Fibroblast of lung (primary cell): Measurements from ENCODE around the gene CAMK1D.

Experiments
- EZH2 ChIP-seq: IDR thresholded peaks from 2 replicates; pipeline ENCODE4 v1.5.1; 2012; ENCODE audit warnings: low read length, control low read depth, mild to moderate bottlenecking; ENCODE audit errors: missing control alignments
- TF ChIP-seq, protein P1 (sequence below), 2 donors: IDR thresholded peaks in 1 of 2; conservative IDR thresholded peaks in 1 of 2; 1 replicate in 1 of 2; 2 replicates in 1 of 2; pipeline ENCODE4 v1.5.1; 2011 to 2012; ENCODE audit warnings: low read length in 2 of 2, control low read depth in 1 of 2, inconsistent platforms in 1 of 2, low read depth in 1 of 2, mild to moderate bottlenecking in 1 of 2

DNA sequence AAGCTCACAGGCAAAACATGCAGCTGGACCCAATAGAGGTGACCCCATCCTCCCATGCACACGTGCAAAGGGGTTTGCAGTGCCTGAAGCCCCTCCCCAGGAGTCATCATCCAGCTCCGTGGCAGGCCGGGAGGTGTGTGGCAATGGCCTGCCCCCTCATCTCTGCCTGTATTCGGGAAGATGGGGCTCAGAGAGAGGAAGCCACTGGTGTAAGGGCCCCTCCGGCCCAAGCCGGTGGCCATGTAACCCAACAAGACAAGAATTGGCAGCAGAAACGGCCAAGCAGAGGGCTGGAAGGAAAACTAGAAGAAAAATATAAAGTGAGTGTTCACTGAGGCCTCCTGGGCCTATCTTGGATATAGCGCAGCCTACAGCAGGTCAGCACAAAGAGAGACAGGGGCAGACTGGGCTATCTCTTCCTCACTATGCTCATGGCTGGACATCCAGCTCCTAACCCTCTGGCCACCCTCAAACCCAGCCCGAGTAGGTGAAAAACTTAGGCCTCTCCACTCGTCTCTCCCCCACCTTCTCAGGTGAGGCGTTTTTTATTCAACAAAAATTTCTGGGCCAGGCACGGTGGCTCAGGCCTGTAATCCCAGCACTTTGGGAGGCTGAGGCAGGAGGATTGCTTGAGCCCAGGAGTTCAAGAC is 494.1 kb downstream of the CAMK1D start:
- TF ChIP-seq, protein P1, sequence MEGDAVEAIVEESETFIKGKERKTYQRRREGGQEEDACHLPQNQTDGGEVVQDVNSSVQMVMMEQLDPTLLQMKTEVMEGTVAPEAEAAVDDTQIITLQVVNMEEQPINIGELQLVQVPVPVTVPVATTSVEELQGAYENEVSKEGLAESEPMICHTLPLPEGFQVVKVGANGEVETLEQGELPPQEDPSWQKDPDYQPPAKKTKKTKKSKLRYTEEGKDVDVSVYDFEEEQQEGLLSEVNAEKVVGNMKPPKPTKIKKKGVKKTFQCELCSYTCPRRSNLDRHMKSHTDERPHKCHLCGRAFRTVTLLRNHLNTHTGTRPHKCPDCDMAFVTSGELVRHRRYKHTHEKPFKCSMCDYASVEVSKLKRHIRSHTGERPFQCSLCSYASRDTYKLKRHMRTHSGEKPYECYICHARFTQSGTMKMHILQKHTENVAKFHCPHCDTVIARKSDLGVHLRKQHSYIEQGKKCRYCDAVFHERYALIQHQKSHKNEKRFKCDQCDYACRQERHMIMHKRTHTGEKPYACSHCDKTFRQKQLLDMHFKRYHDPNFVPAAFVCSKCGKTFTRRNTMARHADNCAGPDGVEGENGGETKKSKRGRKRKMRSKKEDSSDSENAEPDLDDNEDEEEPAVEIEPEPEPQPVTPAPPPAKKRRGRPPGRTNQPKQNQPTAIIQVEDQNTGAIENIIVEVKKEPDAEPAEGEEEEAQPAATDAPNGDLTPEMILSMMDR (conservative IDR thresholded peaks at IDR 0.05 in 1 of 2, IDR thresholded peaks at IDR 0.05 in 1 of 2; ENCODE audit: low read depth in 1 of 2, low read length in 2 of 2) = no peak
- TF ChIP-seq EZH2 = no peak
